Measurements from ENCODE around the gene SMIM14.
"Not testable (repeated sequence)": the region's sequence is repeated elsewhere in the genome, so short reads cannot be mapped to it uniquely, and the experiment has no call there.

The SMIM14 gene

GRCh38 chr4:39591290-39591689 is 47.4 kb downstream of the SMIM14 start:
- no peak for DNase-seq

- no peak for DNase-seq
Observed at GRCh38 chr4:39587881-39588280, 50.8 kb downstream of the SMIM14 start.

GRCh38 chr4:39574946-39575345 is 63.7 kb downstream of the SMIM14 start:
- DNase-seq: no peak

GRCh38 chr4:39571504-39571903 is 67.2 kb downstream of the SMIM14 start:
- DNase-seq: no peak

GRCh38 chr4:39571054-39571453 is 67.6 kb downstream of the SMIM14 start:
- DNase-seq: no peak

GRCh38 chr4:39569209-39569608 is 69.5 kb downstream of the SMIM14 start:
- DNase-seq: no peak

- no peak for DNase-seq
Observed at GRCh38 chr4:39568805-39569204, 69.9 kb downstream of the SMIM14 start.

- DNase-seq: no peak
Observed at GRCh38 chr4:39565878-39566600, 72.6 kb downstream of the SMIM14 start.

GRCh38 chr4:39563346-39563847 is 75.3 kb downstream of the SMIM14 start:
- DNase-seq: no peak

GRCh38 chr4:39562792-39563191 is 75.9 kb downstream of the SMIM14 start:
- no peak for DNase-seq

GRCh38 chr4:39559626-39560025 is 79.0 kb downstream of the SMIM14 start:
- DNase-seq: no peak

- DNase-seq: no peak
Observed at GRCh38 chr4:39555472-39555871, 83.2 kb downstream of the SMIM14 start.

- DNase-seq: no peak
Observed at GRCh38 chr4:39548425-39549067, 90.1 kb downstream of the SMIM14 start.

- peak; percentile 13 for DNase-seq
Observed at GRCh38 chr4:39544580-39545315, 93.9 kb downstream of the SMIM14 start.

- DNase-seq: not testable (repeated sequence)
Observed at GRCh38 chr4:39544080-39544479, 94.6 kb downstream of the SMIM14 start.

- no peak for DNase-seq
Observed at GRCh38 chr4:39543034-39543433, 95.6 kb downstream of the SMIM14 start.

- DNase-seq: no peak
Observed at GRCh38 chr4:39542611-39543012, 96.1 kb downstream of the SMIM14 start.

GRCh38 chr4:39541987-39542610 is 96.6 kb downstream of the SMIM14 start:
- no peak for DNase-seq

- peak; percentile 15 for DNase-seq
Observed at GRCh38 chr4:39539089-39539611, 99.5 kb downstream of the SMIM14 start.

- no peak for DNase-seq
Observed at GRCh38 chr4:39533541-39533940, 105.1 kb downstream of the SMIM14 start.

GRCh38 chr4:39532237-39532636 is 106.4 kb downstream of the SMIM14 start:
- DNase-seq: not testable (repeated sequence)

- DNase-seq: no peak
Observed at GRCh38 chr4:39530682-39531081, 108.0 kb downstream of the SMIM14 start.

GRCh38 chr4:39529534-39529933 is 109.1 kb downstream of the SMIM14 start:
- DNase-seq: no peak

Measured in NCI-H2029 (cell line).